ENCODE measurements around the gene PLA1A.

DNA sequence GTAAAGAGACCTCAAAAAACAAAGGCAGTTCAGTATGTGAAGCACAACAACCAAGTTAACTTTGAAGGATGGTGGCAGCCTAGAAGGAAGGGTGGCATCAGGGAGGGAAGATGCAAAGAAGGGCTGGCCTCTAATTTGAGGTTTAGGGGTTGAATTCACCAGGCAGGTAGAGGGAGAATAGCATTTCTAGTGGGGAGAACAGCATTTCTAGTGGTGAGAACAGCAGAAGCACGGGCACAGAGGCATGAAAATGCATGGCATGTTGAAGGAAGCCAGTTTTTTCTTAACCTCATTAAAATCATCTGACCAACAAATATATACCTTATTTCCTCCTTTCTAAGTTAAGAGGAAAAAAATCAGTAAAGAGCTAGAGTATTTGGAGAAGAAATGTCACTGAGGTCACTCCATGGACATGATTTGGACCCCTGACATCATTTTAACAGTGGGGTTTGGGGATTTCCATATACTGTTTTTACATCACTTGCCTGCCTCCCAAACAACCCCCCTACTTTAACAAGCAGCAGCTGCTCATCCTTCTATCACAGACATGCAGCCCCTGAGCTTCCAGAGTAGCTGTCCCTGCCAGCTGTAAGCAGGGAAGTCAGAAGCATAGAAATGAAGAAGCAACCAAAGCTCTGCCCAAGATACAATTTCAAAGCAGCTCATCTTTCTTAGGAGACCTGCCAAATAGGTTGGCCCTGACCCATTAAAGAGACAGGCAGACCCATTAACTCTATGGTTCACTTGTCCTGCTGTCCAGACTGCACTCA is 65.1 kb downstream of the PLA1A start:
- TF ChIP-seq POLR2A (IDR thresholded peaks at IDR 0.05; ENCODE audit: low read depth, low read length) (no peak), ATF7 (IDR thresholded peaks at IDR 0.05; ENCODE audit: low read depth) (peak; percentile 29; the same call in 1 of the 2 replicates), CHD2 (IDR thresholded peaks at IDR 0.05; ENCODE audit: borderline replicate concordance, low read depth, low read length) (no peak), SUPT20H (IDR thresholded peaks at IDR 0.05; ENCODE audit: borderline replicate concordance, control insufficient read depth, low read depth, low read length) (no peak), CEBPB (IDR thresholded peaks at IDR 0.05; ENCODE audit: borderline replicate concordance in 1 of 2, low read depth in 2 of 2, low read length in 2 of 2) (no peak)
- TF ChIP-seq, protein P1, sequence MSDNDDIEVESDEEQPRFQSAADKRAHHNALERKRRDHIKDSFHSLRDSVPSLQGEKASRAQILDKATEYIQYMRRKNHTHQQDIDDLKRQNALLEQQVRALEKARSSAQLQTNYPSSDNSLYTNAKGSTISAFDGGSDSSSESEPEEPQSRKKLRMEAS (IDR thresholded peaks at IDR 0.05; ENCODE audit: low read depth, low read length): no peak
- TF ChIP-seq, protein P2, sequence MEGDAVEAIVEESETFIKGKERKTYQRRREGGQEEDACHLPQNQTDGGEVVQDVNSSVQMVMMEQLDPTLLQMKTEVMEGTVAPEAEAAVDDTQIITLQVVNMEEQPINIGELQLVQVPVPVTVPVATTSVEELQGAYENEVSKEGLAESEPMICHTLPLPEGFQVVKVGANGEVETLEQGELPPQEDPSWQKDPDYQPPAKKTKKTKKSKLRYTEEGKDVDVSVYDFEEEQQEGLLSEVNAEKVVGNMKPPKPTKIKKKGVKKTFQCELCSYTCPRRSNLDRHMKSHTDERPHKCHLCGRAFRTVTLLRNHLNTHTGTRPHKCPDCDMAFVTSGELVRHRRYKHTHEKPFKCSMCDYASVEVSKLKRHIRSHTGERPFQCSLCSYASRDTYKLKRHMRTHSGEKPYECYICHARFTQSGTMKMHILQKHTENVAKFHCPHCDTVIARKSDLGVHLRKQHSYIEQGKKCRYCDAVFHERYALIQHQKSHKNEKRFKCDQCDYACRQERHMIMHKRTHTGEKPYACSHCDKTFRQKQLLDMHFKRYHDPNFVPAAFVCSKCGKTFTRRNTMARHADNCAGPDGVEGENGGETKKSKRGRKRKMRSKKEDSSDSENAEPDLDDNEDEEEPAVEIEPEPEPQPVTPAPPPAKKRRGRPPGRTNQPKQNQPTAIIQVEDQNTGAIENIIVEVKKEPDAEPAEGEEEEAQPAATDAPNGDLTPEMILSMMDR (IDR thresholded peaks at IDR 0.05 in 2 of 3, conservative IDR thresholded peaks at IDR 0.05 in 1 of 3; ENCODE audit: control insufficient read depth in 2 of 3, extremely low read depth in 1 of 3, insufficient read depth in 1 of 3, low read depth in 3 of 3, low read length in 3 of 3): no peak; a peak in 1 of 6 replicates
- TF ChIP-seq, protein P3, sequence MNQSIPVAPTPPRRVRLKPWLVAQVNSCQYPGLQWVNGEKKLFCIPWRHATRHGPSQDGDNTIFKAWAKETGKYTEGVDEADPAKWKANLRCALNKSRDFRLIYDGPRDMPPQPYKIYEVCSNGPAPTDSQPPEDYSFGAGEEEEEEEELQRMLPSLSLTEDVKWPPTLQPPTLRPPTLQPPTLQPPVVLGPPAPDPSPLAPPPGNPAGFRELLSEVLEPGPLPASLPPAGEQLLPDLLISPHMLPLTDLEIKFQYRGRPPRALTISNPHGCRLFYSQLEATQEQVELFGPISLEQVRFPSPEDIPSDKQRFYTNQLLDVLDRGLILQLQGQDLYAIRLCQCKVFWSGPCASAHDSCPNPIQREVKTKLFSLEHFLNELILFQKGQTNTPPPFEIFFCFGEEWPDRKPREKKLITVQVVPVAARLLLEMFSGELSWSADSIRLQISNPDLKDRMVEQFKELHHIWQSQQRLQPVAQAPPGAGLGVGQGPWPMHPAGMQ (IDR thresholded peaks at IDR 0.05; ENCODE audit: borderline replicate concordance): no peak
- TF ChIP-seq, protein P4, sequence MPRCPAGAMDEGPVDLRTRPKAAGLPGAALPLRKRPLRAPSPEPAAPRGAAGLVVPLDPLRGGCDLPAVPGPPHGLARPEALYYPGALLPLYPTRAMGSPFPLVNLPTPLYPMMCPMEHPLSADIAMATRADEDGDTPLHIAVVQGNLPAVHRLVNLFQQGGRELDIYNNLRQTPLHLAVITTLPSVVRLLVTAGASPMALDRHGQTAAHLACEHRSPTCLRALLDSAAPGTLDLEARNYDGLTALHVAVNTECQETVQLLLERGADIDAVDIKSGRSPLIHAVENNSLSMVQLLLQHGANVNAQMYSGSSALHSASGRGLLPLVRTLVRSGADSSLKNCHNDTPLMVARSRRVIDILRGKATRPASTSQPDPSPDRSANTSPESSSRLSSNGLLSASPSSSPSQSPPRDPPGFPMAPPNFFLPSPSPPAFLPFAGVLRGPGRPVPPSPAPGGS (IDR thresholded peaks at IDR 0.05; ENCODE audit: borderline replicate concordance, insufficient read depth, low read depth, low read length, poor library complexity, severe bottlenecking): no peak
- TF ChIP-seq, protein P5, sequence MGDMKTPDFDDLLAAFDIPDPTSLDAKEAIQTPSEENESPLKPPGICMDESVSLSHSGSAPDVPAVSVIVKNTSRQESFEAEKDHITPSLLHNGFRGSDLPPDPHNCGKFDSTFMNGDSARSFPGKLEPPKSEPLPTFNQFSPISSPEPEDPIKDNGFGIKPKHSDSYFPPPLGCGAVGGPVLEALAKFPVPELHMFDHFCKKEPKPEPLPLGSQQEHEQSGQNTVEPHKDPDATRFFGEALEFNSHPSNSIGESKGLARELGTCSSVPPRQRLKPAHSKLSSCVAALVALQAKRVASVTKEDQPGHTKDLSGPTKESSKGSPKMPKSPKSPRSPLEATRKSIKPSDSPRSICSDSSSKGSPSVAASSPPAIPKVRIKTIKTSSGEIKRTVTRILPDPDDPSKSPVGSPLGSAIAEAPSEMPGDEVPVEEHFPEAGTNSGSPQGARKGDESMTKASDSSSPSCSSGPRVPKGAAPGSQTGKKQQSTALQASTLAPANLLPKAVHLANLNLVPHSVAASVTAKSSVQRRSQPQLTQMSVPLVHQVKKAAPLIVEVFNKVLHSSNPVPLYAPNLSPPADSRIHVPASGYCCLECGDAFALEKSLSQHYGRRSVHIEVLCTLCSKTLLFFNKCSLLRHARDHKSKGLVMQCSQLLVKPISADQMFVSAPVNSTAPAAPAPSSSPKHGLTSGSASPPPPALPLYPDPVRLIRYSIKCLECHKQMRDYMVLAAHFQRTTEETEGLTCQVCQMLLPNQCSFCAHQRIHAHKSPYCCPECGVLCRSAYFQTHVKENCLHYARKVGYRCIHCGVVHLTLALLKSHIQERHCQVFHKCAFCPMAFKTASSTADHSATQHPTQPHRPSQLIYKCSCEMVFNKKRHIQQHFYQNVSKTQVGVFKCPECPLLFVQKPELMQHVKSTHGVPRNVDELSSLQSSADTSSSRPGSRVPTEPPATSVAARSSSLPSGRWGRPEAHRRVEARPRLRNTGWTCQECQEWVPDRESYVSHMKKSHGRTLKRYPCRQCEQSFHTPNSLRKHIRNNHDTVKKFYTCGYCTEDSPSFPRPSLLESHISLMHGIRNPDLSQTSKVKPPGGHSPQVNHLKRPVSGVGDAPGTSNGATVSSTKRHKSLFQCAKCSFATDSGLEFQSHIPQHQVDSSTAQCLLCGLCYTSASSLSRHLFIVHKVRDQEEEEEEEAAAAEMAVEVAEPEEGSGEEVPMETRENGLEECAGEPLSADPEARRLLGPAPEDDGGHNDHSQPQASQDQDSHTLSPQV (IDR thresholded peaks at IDR 0.05): no peak
- TF ChIP-seq, protein P6, sequence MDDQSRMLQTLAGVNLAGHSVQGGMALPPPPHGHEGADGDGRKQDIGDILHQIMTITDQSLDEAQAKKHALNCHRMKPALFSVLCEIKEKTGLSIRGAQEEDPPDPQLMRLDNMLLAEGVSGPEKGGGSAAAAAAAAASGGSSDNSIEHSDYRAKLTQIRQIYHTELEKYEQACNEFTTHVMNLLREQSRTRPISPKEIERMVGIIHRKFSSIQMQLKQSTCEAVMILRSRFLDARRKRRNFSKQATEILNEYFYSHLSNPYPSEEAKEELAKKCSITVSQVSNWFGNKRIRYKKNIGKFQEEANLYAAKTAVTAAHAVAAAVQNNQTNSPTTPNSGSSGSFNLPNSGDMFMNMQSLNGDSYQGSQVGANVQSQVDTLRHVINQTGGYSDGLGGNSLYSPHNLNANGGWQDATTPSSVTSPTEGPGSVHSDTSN (IDR thresholded peaks at IDR 0.05; ENCODE audit: insufficient replicate concordance, low read depth, low read length): no peak

Data from GM12878 (cell line).